ENCODE results near the gene NECTIN2.

NECTIN2 gene

GRCh38 chr19:44846455-44847143 is 502 bp downstream of the NECTIN2 start:
- no peak for DNase-seq (ENCODE audit: low read depth)
- H3K4me3 ChIP-seq (ENCODE audit: control insufficient read depth, low read depth, low read length): peak overlapping the region; percentile 97
- no peak for TF ChIP-seq CTCF (IDR thresholded peaks at IDR 0.05; ENCODE audit: control insufficient read depth, insufficient read depth, low read depth, low read length, missing control alignments)

GRCh38 chr19:44847144-44848035 is 1.3 kb downstream of the NECTIN2 start:
- peak overlapping the region; percentile 97 for H3K4me3 ChIP-seq (ENCODE audit: control insufficient read depth, low read depth, low read length)
- no peak for TF ChIP-seq CTCF (IDR thresholded peaks at IDR 0.05; ENCODE audit: control insufficient read depth, insufficient read depth, low read depth, low read length, missing control alignments)
- no peak for DNase-seq (ENCODE audit: low read depth)

GRCh38 chr19:44848036-44848811 is 2.1 kb downstream of the NECTIN2 start:
- H3K4me3 ChIP-seq (ENCODE audit: control insufficient read depth, low read depth, low read length): peak overlapping the region; percentile 97
- no peak for DNase-seq (ENCODE audit: low read depth)
- no peak for TF ChIP-seq CTCF (IDR thresholded peaks at IDR 0.05; ENCODE audit: control insufficient read depth, insufficient read depth, low read depth, low read length, missing control alignments)

GRCh38 chr19:44848812-44849447 is 2.8 kb downstream of the NECTIN2 start:
- TF ChIP-seq CTCF (IDR thresholded peaks at IDR 0.05; ENCODE audit: control insufficient read depth, insufficient read depth, low read depth, low read length, missing control alignments): no peak
- DNase-seq (ENCODE audit: low read depth): no peak
- H3K4me3 ChIP-seq (ENCODE audit: control insufficient read depth, low read depth, low read length): peak overlapping the region; percentile 97

GRCh38 chr19:44850641-44851109 is 4.6 kb downstream of the NECTIN2 start:
- no peak overlapping the region for H3K4me3 ChIP-seq (ENCODE audit: control insufficient read depth, low read depth, low read length)
- no peak for DNase-seq (ENCODE audit: low read depth)
- TF ChIP-seq CTCF (IDR thresholded peaks at IDR 0.05; ENCODE audit: control insufficient read depth, insufficient read depth, low read depth, low read length, missing control alignments): no peak

GRCh38 chr19:44851427-44851826 is 5.3 kb downstream of the NECTIN2 start:
- DNase-seq (ENCODE audit: low read depth): no peak
- no peak for TF ChIP-seq CTCF (IDR thresholded peaks at IDR 0.05; ENCODE audit: control insufficient read depth, insufficient read depth, low read depth, low read length, missing control alignments)
- no peak overlapping the region for H3K4me3 ChIP-seq (ENCODE audit: control insufficient read depth, low read depth, low read length)

All from AG09309 (cell line).